PC-9 (cell line): ENCODE data around the gene LRP1. TPM values are rescaled to one million over a fixed set of nuclear protein-coding genes. Genes with fewer than 3 reads are reported as not detected.

Experiments
- BruUV-seq: library from RNA; stranded (reverse); fragments of 400-500 nt; replicated peaks from 2 replicates; lab custom pipeline; 2021; lab: Mats Ljungman, UMichigan
- CTCF ChIA-PET: fragments of 300-600 bp; sonication (Branson Sonifier 250); formaldehyde crosslinking; loops from one replicate; lab custom pipeline; 2022; ENCODE audit warnings: antibody characterized with exemption; lab: Charles Lee
- POLR2A ChIA-PET: fragments of 300-600 bp; sonication (Branson Sonifier 250); formaldehyde crosslinking; loops from one replicate; lab custom pipeline; 2022; ENCODE audit warnings: antibody characterized with exemption; ENCODE audit not compliant: unreplicated experiment; lab: Charles Lee
- DNase-seq, 2 experiments: peaks; one replicate each; pipeline versions ENCODE4 v3.0.0 to v3.0.0-alpha.2; 2015 to 2022; ENCODE audit warnings: mixed read lengths in 1 of 2
- H2AFZ ChIP-seq: fragments of 200-600 bp; sonication (generic); 2 replicates; pipeline ENCODE4 v1.8.1; 2017; ENCODE audit warnings: antibody characterized with exemption
- H3F3A ChIP-seq: fragments of 200-600 bp; sonication (generic); 2 replicates; pipeline ENCODE4 v1.8.1; 2017; ENCODE audit warnings: antibody characterized with exemption, mild to moderate bottlenecking, low read depth; ENCODE audit not compliant: insufficient read depth
- H3K27ac ChIP-seq: fragments of 200-600 bp; sonication (generic); 2 replicates; pipeline ENCODE4 v1.6.1; 2016; ENCODE audit warnings: mixed run types
- H3K27me3 ChIP-seq: fragments of 200-600 bp; sonication (generic); 2 replicates; pipeline ENCODE4 v1.6.1; 2016; ENCODE audit warnings: low read depth, mixed run types; ENCODE audit not compliant: insufficient read depth
- H3K36me3 ChIP-seq: fragments of 200-600 bp; sonication (generic); 2 replicates; pipeline ENCODE4 v1.6.1; 2016; ENCODE audit warnings: low read depth, mixed run types
- H3K4me1 ChIP-seq: fragments of 200-600 bp; sonication (generic); replicated peaks from 2 replicates; pipeline ENCODE4 v1.6.1; 2016; ENCODE audit warnings: mixed run types; ENCODE audit not compliant: insufficient read depth
- H3K4me2 ChIP-seq: fragments of 200-600 bp; sonication (generic); 2 replicates; pipeline ENCODE4 v1.6.1; 2017; ENCODE audit warnings: mixed run types
- H3K4me3 ChIP-seq: fragments of 200-600 bp; sonication (generic); 2 replicates; pipeline ENCODE4 v1.6.1; 2016; ENCODE audit warnings: mixed run types
- H3K79me2 ChIP-seq: fragments of 200-600 bp; sonication (generic); 2 replicates; pipeline ENCODE4 v1.6.1; 2017; ENCODE audit warnings: low read depth, mixed run types
- H3K9me2 ChIP-seq: fragments of 200-600 bp; sonication (generic); 2 replicates; pipeline ENCODE4 v1.8.1; 2017; ENCODE audit warnings: mild to moderate bottlenecking; ENCODE audit not compliant: insufficient read depth
- H3K9me3 ChIP-seq: fragments of 200-600 bp; sonication (generic); 2 replicates; pipeline ENCODE4 v1.8.1; 2016; ENCODE audit warnings: low read depth; ENCODE audit not compliant: insufficient read depth
- H4K20me1 ChIP-seq: fragments of 200-600 bp; sonication (generic); 2 replicates; pipeline ENCODE4 v1.8.1; 2017; ENCODE audit not compliant: insufficient read depth
- EZH2 ChIP-seq: fragments of 200-600 bp; sonication (generic); IDR thresholded peaks from 2 replicates; pipeline ENCODE4 v1.8.0; 2017; ENCODE audit warnings: antibody characterized with exemption, low read depth
- intact Hi-C: fragments of 100-400 bp; cut with micrococcal nuclease; formaldehyde crosslinking; loops from one replicate; pipeline ENCODE4 v1.10.0; 2022; ENCODE audit not compliant: unreplicated experiment
- total RNA-seq: library from RNA; stranded (reverse); gene quantifications from 2 replicates; pipeline ENCODE4 v1.2.3, GENCODE V29; 2021
- TF ChIP-seq, protein P1 (sequence below): fragments of 200-600 bp; sonication (generic); conservative IDR thresholded peaks from 2 replicates; pipeline ENCODE4 v1.6.1; 2017; ENCODE audit warnings: mixed run types, antibody characterized with exemption, mild to moderate bottlenecking, moderate library complexity

Gene LRP1
- total RNA-seq, 1 experiment from 2014 or later = 51.4 TPM

DNA sequence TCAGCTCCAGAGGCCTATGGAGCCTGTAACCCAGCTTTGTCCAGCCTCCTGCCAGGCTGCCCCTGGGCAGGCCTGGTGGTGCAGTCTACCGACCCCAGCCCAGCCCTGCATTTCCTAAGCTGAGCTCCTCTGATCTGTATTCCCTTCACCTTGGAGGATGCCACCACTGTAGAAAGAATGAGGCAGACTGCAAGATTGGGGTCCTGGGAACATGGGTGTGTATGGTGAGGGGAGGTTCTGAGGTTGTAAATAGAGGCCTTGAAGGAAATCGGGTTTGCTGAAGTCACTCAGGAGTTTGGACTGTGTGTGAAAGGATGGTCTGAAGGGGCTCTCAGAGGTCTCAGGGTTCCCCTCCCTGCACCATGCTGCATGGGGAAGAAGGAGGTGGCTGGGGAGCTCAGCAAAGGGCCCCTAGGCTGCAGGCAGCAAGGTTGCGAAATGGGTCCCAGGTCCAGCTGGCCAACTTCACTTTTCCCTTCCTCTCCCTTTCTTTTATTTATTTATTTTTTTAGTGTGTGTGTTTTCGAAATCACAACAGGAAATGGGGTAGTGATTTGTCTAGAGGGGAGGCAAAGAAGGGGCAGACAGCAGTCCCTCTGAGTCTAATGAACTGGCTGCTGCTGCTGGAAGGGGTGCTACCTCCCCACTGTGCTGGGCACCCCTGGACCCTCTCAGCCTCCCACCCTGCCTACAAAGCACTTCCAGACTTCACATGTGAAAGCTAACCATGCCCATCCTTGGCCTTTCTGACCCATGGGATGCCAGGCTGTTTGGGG, 20.4 kb downstream of the LRP1 start:
- no peaks in the 10 kb centered on the region for H3K36me3 ChIP-seq
- H4K20me1 ChIP-seq = no peaks in the 10 kb centered on the region
- no peak overlapping the region for H3K4me2 ChIP-seq
- no peaks in the 10 kb centered on the region for H3K79me2 ChIP-seq
- H3K4me1 ChIP-seq = peaks cover 8% of the 10 kb centered on the region
- TF ChIP-seq, protein P1, sequence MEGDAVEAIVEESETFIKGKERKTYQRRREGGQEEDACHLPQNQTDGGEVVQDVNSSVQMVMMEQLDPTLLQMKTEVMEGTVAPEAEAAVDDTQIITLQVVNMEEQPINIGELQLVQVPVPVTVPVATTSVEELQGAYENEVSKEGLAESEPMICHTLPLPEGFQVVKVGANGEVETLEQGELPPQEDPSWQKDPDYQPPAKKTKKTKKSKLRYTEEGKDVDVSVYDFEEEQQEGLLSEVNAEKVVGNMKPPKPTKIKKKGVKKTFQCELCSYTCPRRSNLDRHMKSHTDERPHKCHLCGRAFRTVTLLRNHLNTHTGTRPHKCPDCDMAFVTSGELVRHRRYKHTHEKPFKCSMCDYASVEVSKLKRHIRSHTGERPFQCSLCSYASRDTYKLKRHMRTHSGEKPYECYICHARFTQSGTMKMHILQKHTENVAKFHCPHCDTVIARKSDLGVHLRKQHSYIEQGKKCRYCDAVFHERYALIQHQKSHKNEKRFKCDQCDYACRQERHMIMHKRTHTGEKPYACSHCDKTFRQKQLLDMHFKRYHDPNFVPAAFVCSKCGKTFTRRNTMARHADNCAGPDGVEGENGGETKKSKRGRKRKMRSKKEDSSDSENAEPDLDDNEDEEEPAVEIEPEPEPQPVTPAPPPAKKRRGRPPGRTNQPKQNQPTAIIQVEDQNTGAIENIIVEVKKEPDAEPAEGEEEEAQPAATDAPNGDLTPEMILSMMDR = no peak
- TF ChIP-seq EZH2 = no peak
- DNase-seq = no peak
- H3K27ac ChIP-seq = no peak overlapping the region
- H2AFZ ChIP-seq = no peak overlapping the region
- no peaks in the 10 kb centered on the region for H3F3A ChIP-seq
- no peak overlapping the region for H3K4me3 ChIP-seq
- no peaks in the 10 kb centered on the region for H3K9me3 ChIP-seq
- no peaks in the 10 kb centered on the region for H3K9me2 ChIP-seq
- ChIA-PET CTCF (interaction anchor here (0.6 kb wide), 1 partner anchor 34 kb away, joined by 5 read pairs; no protein-coding TSS in a partner anchor), POLR2A (interaction anchor here (0.5 to 0.6 kb wide), 3 partner anchors 34 to 79 kb away, joined by 4 to 25 read pairs (median 5); no protein-coding TSS in a partner anchor)
- no TSS peak for BruUV-seq
- H3K27me3 ChIP-seq = no peaks in the 10 kb centered on the region
- intact Hi-C loops = no loop called here

GRCh38 chr12:57149245-57149900, 21.1 kb downstream of the LRP1 start:
- ChIA-PET POLR2A (interaction anchor here (0.5 kb wide), 1 partner anchor 33 kb away, joined by 4 read pairs; no protein-coding TSS in a partner anchor), CTCF (no interaction called here)
- no peaks in the 10 kb centered on the region for H3K79me2 ChIP-seq
- H3K9me3 ChIP-seq = no peaks in the 10 kb centered on the region
- no peaks in the 10 kb centered on the region for H4K20me1 ChIP-seq
- no TSS peak for BruUV-seq
- H3K27me3 ChIP-seq = no peaks in the 10 kb centered on the region
- H3K4me1 ChIP-seq = peaks cover 8% of the 10 kb centered on the region
- H3F3A ChIP-seq = no peaks in the 10 kb centered on the region
- H3K9me2 ChIP-seq = no peaks in the 10 kb centered on the region
- no peak overlapping the region for H3K4me3 ChIP-seq
- intact Hi-C loops = no loop called here
- no peak overlapping the region for H3K27ac ChIP-seq
- no peak for DNase-seq
- TF ChIP-seq, protein P1 = no peak
- no peak for TF ChIP-seq EZH2
- H3K36me3 ChIP-seq = no peaks in the 10 kb centered on the region
- no peak overlapping the region for H3K4me2 ChIP-seq
- no peak overlapping the region for H2AFZ ChIP-seq

DNA sequence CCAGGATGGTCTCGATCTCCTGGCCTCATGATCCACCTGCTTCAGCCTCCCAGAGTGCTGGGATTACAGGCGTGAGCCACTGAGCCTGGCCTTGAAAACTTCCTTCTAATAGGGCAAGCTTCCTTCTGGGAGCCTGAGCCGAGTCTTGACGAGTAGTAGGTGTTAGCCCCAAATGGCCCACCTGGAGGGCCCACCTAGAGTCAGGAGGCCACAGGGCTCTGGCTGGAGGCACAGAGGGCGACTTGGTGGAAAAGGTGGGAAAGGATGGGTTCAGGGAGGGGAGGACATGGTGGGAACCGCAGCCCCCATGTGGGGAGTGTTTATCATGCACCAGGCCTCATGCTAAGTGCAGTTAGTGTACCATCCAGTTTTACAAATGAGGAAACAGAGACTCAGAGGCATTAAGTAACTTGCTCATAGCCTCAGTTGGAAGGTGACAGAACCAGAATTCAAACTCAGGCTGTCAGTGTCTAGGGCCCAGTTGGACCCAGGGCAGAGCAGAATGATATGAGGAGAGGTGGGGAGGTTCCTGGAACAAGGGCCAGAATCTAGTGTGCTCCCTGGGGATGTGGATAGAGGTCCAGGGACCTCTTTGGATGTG, 22.2 kb downstream of the LRP1 start:
- DNase-seq = no peak
- Histone ChIP-seq H3K27ac (no peak overlapping the region), H3F3A (no peaks in the 10 kb centered on the region), H3K9me2 (no peaks in the 10 kb centered on the region), H3K79me2 (no peaks in the 10 kb centered on the region), H3K4me2 (no peak overlapping the region), H3K9me3 (no peaks in the 10 kb centered on the region), H4K20me1 (no peaks in the 10 kb centered on the region), H2AFZ (no peak overlapping the region), H3K27me3 (no peaks in the 10 kb centered on the region), H3K36me3 (no peaks in the 10 kb centered on the region), H3K4me1 (peaks cover 8% of the 10 kb centered on the region), H3K4me3 (no peak overlapping the region)
- POLR2A ChIA-PET = no interaction called here
- CTCF ChIA-PET = no interaction called here
- no TSS peak for BruUV-seq
- TF ChIP-seq, protein P1 = no peak
- TF ChIP-seq EZH2 = no peak
- intact Hi-C loops = no loop called here
